Measurements from ENCODE around the gene GABRG3. TPM values are rescaled to one million over a fixed set of nuclear protein-coding genes. Genes with fewer than 3 reads are reported as not detected.

The GABRG3 gene
- total and polyA plus RNA-seq, 12 donors: 0.08 to 1.1 (median 0.44) TPM; not detected in 5

- Histone ChIP-seq H3K36me3 (replicated peaks in 1 of 2) (no peaks in the 10 kb centered on the region), H3K27ac (no peak overlapping the region), H3K4me1 (replicated peaks in 1 of 2) (no peaks in the 10 kb centered on the region), H3K9me3 (replicated peaks in 1 of 3) (no peaks in the 10 kb centered on the region), H3K27me3 (no peaks in the 10 kb centered on the region), H3K4me3 (no peak overlapping the region)
- no peak for DNase-seq
- 47 to 56% (median 51%) methylated on average over 4 of the region's 4 CpGs for WGBS, 4 donors
- intact Hi-C loops (cut with DNase I): no loop called here
- TF ChIP-seq POLR2A (IDR thresholded peaks at IDR 0.05): no peak
- TF ChIP-seq, protein P1, sequence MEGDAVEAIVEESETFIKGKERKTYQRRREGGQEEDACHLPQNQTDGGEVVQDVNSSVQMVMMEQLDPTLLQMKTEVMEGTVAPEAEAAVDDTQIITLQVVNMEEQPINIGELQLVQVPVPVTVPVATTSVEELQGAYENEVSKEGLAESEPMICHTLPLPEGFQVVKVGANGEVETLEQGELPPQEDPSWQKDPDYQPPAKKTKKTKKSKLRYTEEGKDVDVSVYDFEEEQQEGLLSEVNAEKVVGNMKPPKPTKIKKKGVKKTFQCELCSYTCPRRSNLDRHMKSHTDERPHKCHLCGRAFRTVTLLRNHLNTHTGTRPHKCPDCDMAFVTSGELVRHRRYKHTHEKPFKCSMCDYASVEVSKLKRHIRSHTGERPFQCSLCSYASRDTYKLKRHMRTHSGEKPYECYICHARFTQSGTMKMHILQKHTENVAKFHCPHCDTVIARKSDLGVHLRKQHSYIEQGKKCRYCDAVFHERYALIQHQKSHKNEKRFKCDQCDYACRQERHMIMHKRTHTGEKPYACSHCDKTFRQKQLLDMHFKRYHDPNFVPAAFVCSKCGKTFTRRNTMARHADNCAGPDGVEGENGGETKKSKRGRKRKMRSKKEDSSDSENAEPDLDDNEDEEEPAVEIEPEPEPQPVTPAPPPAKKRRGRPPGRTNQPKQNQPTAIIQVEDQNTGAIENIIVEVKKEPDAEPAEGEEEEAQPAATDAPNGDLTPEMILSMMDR (IDR thresholded peaks at IDR 0.05): no peak
These were observed 599.8 kb downstream of the GABRG3 start for GRCh38 chr15:27570746-27571145.

GRCh38 chr15:27573805-27574485, 603.0 kb downstream of the GABRG3 start:
- TF ChIP-seq POLR2A (IDR thresholded peaks at IDR 0.05): no peak
- TF ChIP-seq, protein P1 (IDR thresholded peaks at IDR 0.05): no peak
- 77 to 84% (median 80%) methylated on average over 24 to 26 of the region's 26 CpGs for WGBS, 4 donors
- intact Hi-C loops (cut with DNase I): no loop called here
- Histone ChIP-seq H3K27ac (no peak overlapping the region), H3K27me3 (no peaks in the 10 kb centered on the region), H3K4me3 (no peak overlapping the region), H3K4me1 (replicated peaks in 1 of 2) (no peaks in the 10 kb centered on the region), H3K9me3 (replicated peaks in 1 of 3) (no peaks in the 10 kb centered on the region), H3K36me3 (replicated peaks in 1 of 2) (no peaks in the 10 kb centered on the region)
- no peak for DNase-seq

DNA sequence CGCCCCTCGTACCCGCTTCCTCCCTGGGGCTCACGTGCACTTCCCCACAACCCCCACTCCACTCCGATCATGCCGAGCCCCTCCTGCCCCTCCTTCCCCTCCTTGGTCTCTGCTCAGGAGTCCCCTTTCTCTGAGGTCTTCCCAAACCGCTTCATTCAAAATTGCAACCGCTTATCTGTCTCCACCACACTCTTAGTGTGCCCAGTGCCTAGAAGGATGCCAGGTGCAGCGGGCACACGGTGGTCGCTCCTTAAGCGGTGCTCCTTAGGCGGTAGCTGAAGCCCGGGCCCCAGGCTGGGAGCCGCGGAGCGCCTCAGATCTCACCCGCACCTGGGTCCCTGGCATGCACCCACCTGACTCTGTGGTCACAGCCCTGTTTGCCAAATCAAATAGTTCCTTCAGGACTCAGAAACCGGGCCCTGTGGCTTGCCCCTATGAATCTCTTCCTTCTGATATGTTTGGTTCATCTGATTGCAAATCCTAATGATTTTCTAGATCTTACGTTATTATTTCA, 603.6 kb downstream of the GABRG3 start:
- no peak for DNase-seq
- Histone ChIP-seq H3K36me3 (replicated peaks in 1 of 2) (no peaks in the 10 kb centered on the region), H3K27ac (no peak overlapping the region), H3K4me3 (no peak overlapping the region), H3K4me1 (replicated peaks in 1 of 2) (no peaks in the 10 kb centered on the region), H3K27me3 (no peaks in the 10 kb centered on the region), H3K9me3 (replicated peaks in 1 of 3) (no peaks in the 10 kb centered on the region)
- WGBS, 4 donors: 84 to 92% (median 88%) methylated on average over 20 of the region's 20 CpGs
- no peak for TF ChIP-seq POLR2A (IDR thresholded peaks at IDR 0.05)
- TF ChIP-seq, protein P1 (IDR thresholded peaks at IDR 0.05): no peak
- intact Hi-C loops (cut with DNase I): no loop called here

DNA sequence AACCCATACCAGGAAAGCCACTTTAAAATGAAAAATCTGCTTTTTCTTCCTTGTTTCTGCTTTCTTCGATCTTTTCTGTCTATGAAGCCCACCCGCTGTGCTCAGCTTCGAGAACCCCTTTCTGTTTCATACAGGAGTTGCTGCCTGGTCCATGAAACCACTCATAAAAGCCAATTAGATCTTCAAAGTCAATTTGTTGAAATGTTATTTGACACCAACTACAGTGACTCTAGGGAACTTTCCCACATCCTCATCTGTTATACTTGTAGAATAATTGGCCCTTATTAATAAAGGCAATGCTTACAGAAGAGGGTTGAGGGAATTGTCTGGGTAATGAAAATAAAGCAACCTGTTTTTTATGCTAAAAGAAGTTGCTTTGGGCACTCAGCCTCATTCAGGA, 604.5 kb downstream of the GABRG3 start:
- Histone ChIP-seq H3K36me3 (replicated peaks in 1 of 2) (no peaks in the 10 kb centered on the region), H3K9me3 (replicated peaks in 1 of 3) (no peaks in the 10 kb centered on the region), H3K27me3 (no peaks in the 10 kb centered on the region), H3K4me3 (no peak overlapping the region), H3K27ac (no peak overlapping the region), H3K4me1 (replicated peaks in 1 of 2) (no peaks in the 10 kb centered on the region)
- DNase-seq: no peak
- WGBS, 4 donors: 71 to 87% (median 79%) methylated on average over 3 of the region's 3 CpGs
- no peak for TF ChIP-seq POLR2A (IDR thresholded peaks at IDR 0.05)
- TF ChIP-seq, protein P1 (IDR thresholded peaks at IDR 0.05): no peak
- intact Hi-C loops (cut with DNase I): no loop called here

Data from adrenal gland (tissue), 12 donors.